Ascending aorta (tissue), 2 donors: ENCODE data around the gene FOXN1. TPM values are rescaled to one million over a fixed set of nuclear protein-coding genes. Genes with fewer than 3 reads are reported as not detected.

Experiments
- DNase-seq, 2 donors: peaks; one replicate each; pipeline ENCODE4 v3.0.0-alpha.2; 2019; ENCODE audit warnings: low spot score in 2 of 2
- H3K27ac ChIP-seq, 2 donors: fragments of 200-600 bp; sonication (generic); one replicate each; pipeline ENCODE4 v1.5.1; 2016 to 2017; ENCODE audit warnings: mild to moderate bottlenecking in 1 of 2
- H3K27me3 ChIP-seq: fragments of 200-600 bp; sonication (generic); one replicate; pipeline ENCODE4 v1.5.1; 2017
- H3K36me3 ChIP-seq, 2 donors: fragments of 200-600 bp; sonication (generic); one replicate each; pipeline ENCODE4 v1.5.1; 2016
- H3K4me1 ChIP-seq, 2 donors: fragments of 200-600 bp; sonication (generic); one replicate each; pipeline ENCODE4 v1.5.1; 2016 to 2017; ENCODE audit warnings: mild to moderate bottlenecking in 1 of 2
- H3K4me3 ChIP-seq, 2 donors: fragments of 200-600 bp; sonication (generic); one replicate each; pipeline ENCODE4 v1.5.1; 2016 to 2017; ENCODE audit warnings: mild to moderate bottlenecking in 1 of 2
- H3K9me3 ChIP-seq, 2 donors: fragments of 200-600 bp; sonication (generic); one replicate each; pipeline ENCODE4 v1.5.1; 2016
- intact Hi-C: fragments of 100-400 bp; cut with DNase I; formaldehyde crosslinking; loops from one replicate; pipeline ENCODE4 v1.15.1; 2023
- total RNA-seq: library from RNA; depleted of rRNA; stranded (reverse); fragments of >200 nt; gene quantifications from one replicate; pipeline ENCODE4 v1.1.0, GENCODE V29; 2016
- TF ChIP-seq, protein P1 (sequence below), 3 experiments: fragments of 200-600 bp in 2 of 3; fragments of 450-650 bp in 1 of 3; sonication (generic) in 2 of 3; IDR thresholded peaks; one replicate each; pipeline ENCODE4 v1.5.1; 2016 to 2019; ENCODE audit warnings: antibody characterized with exemption in 3 of 3, mild to moderate bottlenecking in 1 of 3, moderate library complexity in 1 of 3

FOXN1 gene
- total RNA-seq, 1 donor from 2014 or later, result not detected

DNA sequence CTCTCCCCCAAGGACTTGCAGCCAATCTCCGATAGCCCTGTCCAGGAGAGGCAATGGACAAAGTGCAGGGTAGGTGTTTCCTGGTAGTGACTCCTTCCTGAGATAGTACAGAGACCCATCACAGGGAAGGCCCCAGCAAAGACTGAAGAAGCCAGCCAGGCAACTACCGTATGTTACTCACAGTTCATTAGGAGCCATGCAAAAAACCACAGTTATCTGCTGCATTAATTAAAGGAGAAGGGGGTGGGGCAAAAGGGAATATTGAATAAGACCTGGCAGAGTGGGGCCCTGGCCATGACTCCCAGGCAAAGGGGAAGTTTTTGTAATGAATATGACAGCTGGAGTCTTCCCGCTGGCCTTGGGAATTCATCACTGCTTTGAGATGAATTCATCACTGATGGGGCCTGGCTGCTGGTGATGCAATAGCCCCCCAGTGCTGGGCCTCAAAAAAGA lies 35.2 kb upstream of the FOXN1 start:
- intact Hi-C loops, result no loop called here
- H3K27me3 ChIP-seq, result no peaks in the 10 kb centered on the region
- TF ChIP-seq, protein P1, sequence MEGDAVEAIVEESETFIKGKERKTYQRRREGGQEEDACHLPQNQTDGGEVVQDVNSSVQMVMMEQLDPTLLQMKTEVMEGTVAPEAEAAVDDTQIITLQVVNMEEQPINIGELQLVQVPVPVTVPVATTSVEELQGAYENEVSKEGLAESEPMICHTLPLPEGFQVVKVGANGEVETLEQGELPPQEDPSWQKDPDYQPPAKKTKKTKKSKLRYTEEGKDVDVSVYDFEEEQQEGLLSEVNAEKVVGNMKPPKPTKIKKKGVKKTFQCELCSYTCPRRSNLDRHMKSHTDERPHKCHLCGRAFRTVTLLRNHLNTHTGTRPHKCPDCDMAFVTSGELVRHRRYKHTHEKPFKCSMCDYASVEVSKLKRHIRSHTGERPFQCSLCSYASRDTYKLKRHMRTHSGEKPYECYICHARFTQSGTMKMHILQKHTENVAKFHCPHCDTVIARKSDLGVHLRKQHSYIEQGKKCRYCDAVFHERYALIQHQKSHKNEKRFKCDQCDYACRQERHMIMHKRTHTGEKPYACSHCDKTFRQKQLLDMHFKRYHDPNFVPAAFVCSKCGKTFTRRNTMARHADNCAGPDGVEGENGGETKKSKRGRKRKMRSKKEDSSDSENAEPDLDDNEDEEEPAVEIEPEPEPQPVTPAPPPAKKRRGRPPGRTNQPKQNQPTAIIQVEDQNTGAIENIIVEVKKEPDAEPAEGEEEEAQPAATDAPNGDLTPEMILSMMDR (IDR thresholded peaks at IDR 0.05), result no peak

DNA sequence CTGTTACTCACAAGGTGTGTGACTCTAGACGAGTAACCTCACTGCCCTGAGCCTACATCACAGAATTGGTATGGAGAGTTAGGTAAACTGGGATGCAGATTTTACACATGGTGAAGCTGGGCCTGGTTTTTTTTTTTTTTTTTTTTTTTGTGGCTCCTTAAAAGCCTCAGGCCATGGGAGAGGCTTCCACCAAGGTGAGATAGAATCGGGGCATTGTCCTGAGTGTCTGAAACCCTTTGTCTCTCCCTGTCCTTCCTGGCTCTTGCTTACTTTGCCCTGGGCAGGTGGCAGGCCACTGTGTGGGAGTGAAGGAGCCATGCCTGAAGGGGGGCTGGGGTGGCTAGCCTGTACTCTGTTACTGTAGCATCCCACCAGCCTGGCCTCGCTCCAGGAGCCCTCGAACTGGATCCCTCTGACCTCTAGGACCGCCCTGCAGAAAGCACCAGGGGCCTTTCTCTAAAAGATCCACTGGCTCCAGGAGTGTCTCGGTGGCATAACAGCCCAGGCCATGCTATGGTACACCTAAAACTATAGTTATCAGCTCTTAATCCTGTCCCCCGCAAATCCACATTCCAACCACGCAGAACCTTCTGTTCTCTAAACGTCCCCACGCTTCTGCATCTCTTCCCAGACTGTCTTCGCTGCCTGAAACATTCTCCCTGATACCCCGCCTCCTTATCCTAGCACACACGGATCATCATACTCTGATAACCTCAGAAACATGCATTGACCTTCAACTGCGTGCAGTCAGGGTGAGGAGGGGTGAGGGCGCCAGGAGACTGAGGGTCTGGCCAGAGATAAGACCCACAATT lies 34.4 kb upstream of the FOXN1 start:
- no peaks in the 10 kb centered on the region for H3K27me3 ChIP-seq
- DNase-seq, result peak in 1 of 2 donors; percentile 43
- H3K27ac ChIP-seq, result no peak overlapping the region
- TF ChIP-seq, protein P1 (IDR thresholded peaks at IDR 0.05), result no peak
- H3K4me1 ChIP-seq, result no peaks in the 10 kb centered on the region
- no peak overlapping the region for H3K4me3 ChIP-seq
- intact Hi-C loops, result no loop called here
- H3K9me3 ChIP-seq, result no peaks in the 10 kb centered on the region
- H3K36me3 ChIP-seq, result no peaks in the 10 kb centered on the region

More for the DNA sequence above, 35.2 kb upstream of the FOXN1 start:
- Histone ChIP-seq H3K4me1 (no peaks in the 10 kb centered on the region), H3K9me3 (no peaks in the 10 kb centered on the region), H3K36me3 (no peaks in the 10 kb centered on the region), H3K4me3 (no peak overlapping the region), H3K27ac (no peak overlapping the region)
- peak in 1 of 2 donors; percentile 19 for DNase-seq

DNA sequence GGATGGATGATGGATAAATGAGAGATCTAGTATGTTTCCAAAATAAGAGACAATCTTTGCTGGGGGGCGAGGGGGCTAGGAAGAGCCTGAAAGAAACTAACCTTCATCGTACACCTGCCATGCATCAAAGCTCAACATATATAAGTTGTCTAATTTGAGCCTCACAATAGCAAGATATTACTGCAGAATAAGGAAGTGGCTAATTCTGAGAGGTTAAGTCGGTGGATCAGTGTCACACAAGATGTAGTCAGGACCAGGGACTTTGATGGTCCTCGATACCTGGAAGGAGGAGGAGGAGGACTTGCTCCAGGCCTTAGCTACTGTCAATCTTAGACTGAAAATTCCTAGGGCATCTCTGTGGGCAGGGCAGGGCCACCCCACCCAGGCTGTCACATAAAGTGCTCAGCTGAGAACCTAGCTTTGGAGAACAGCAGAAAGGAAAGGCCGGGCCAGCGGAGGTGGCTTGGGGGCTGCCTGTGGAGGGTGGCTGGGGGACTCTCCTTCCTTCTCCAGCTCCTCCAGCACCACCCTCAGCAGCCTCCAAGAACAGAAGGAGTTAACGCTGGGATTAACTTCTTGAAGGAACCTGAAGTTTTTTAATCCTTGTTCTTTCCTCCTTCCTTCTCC lies 33.2 kb upstream of the FOXN1 start:
- Histone ChIP-seq H3K27me3 (no peaks in the 10 kb centered on the region), H3K4me1 (no peaks in the 10 kb centered on the region), H3K4me3 (no peak overlapping the region), H3K36me3 (no peaks in the 10 kb centered on the region), H3K27ac (no peak overlapping the region), H3K9me3 (no peaks in the 10 kb centered on the region)
- intact Hi-C loops, result no loop called here
- TF ChIP-seq, protein P1 (IDR thresholded peaks at IDR 0.05), result no peak
- DNase-seq, result peak in 1 of 2 donors; percentile 27

DNA sequence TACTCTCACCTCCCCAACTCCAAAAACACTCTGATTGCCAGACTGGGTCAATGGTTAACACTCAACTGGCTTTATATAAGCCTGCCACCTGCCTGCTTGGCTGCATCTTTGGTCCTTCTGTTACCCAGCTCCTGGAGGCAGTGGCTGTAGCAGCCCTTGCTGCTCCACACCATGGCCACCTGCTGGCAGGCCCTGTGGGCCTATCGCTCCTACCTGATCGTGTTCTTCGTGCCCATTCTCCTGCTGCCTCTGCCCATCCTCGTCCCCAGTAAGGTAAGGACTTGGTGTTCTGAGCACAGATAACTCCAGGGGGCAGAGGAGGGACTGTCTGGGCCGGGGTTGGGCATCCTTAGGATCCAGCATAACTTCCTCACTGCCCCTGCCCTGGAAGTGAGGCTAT lies 32.6 kb upstream of the FOXN1 start, which contains the start of gene SLC13A2:
SLC13A2 (plus strand) TSS at position 103 of the 400 bp plus-strand sequence; CDS start at position 172, 69 bp downstream.
- Histone ChIP-seq H3K4me1 (no peaks in the 10 kb centered on the region), H3K4me3 (no peak within 1 kb of the TSS), H3K27ac (no peak within 1 kb of the TSS), H3K9me3 (no peaks in the 10 kb centered on the region), H3K27me3 (no peaks in the 10 kb centered on the region), H3K36me3 (no peaks in the 10 kb centered on the region)
- intact Hi-C loops, result no loop called here
- peak in 1 of 2 donors; percentile 38 for DNase-seq
- TF ChIP-seq, protein P1 (IDR thresholded peaks at IDR 0.05), result no peak

DNA sequence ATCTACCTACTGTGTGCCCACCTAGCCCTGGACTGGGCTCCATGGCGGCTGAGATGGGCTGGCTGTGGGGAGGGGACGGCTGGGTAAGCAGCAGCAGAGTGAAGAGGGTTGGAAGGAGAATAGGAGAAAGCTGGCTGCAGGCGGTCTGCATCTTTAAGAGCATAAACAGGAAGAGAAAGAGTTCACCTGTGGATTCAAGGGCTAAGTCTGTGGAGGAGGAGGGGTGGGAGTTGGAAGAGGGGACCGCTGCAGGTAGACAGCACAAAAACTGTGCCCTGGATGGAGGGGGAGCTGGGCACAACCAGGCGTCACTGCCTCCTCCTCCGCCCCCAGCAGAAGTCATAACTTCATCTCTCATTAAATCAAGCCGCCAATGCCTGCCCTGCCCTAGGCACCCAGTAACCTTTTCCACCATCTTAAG lies 32.0 kb upstream of the FOXN1 start:
- DNase-seq, result peak in 1 of 2 donors; percentile 28
- Histone ChIP-seq H3K27me3 (no peaks in the 10 kb centered on the region), H3K9me3 (no peaks in the 10 kb centered on the region), H3K36me3 (no peaks in the 10 kb centered on the region), H3K27ac (no peak overlapping the region), H3K4me3 (no peak overlapping the region), H3K4me1 (no peaks in the 10 kb centered on the region)
- TF ChIP-seq, protein P1 (IDR thresholded peaks at IDR 0.05), result no peak
- intact Hi-C loops, result no loop called here
